Measurements from ENCODE around the gene EPB41. TPM values are rescaled to one million over a fixed set of nuclear protein-coding genes. Genes with fewer than 3 reads are reported as not detected.

Gene EPB41
- total and polyA plus RNA-seq, 4 donors = 10.7 to 189 (median 38.1) TPM

GRCh38 chr1:29122682-29123052, 208.3 kb downstream of the EPB41 start:
- H3K36me3 ChIP-seq (ENCODE audit: control insufficient read depth in 4 of 4, insufficient read depth in 3 of 4, low read depth in 1 of 4, low read length in 3 of 4) = peaks cover 0 to 5% (median 2%) of the 10 kb centered on the region in 4 donors
- no peak overlapping the region for H3K9ac ChIP-seq (ENCODE audit: low read depth in 1 of 2, low read length in 2 of 2)
- H3K9me3 ChIP-seq (ENCODE audit: control insufficient read depth in 4 of 4, low read length in 3 of 4) = no peaks in the 10 kb centered on the region
- WGBS = 10% methylated on average over 34 of the region's 34 CpGs
- H3K27me3 ChIP-seq (ENCODE audit: control insufficient read depth in 4 of 4, insufficient read depth in 4 of 4, low read length in 3 of 4) = no peaks in the 10 kb centered on the region
- H3K27ac ChIP-seq (ENCODE audit: low read depth in 1 of 2, low read length in 2 of 2) = peak overlapping the region; percentile 45 to 66
- H3K4me1 ChIP-seq (ENCODE audit: control insufficient read depth in 4 of 4, insufficient read depth in 4 of 4, low read length in 3 of 4) = peaks cover 12 to 25% (median 21%) of the 10 kb centered on the region in 4 donors
- TF ChIP-seq JUND (IDR thresholded peaks at IDR 0.05) (no peak), RAD21 (IDR thresholded peaks at IDR 0.05) (no peak), YY1 (IDR thresholded peaks at IDR 0.05) (no peak), GABPA (IDR thresholded peaks at IDR 0.05 in 1 of 2, conservative IDR thresholded peaks at IDR 0.05 in 1 of 2) (no peak), HNF4A (conservative IDR thresholded peaks at IDR 0.05) (no peak), ZBTB33 (IDR thresholded peaks at IDR 0.05) (no peak), TAF1 (conservative IDR thresholded peaks at IDR 0.05) (no peak), RXRA (IDR thresholded peaks at IDR 0.05) (no peak), EGR1 (IDR thresholded peaks at IDR 0.05; ENCODE audit: low read depth in 2 of 2) (no peak), SP1 (IDR thresholded peaks at IDR 0.05) (no peak), MAX (IDR thresholded peaks at IDR 0.05) (no peak), FOXA1 (IDR thresholded peaks at IDR 0.05) (no peak), NR2F2 (IDR thresholded peaks at IDR 0.05) (no peak), HNF4G (IDR thresholded peaks at IDR 0.05) (no peak), FOXA2 (IDR thresholded peaks at IDR 0.05) (no peak)
- TF ChIP-seq, protein P1, sequence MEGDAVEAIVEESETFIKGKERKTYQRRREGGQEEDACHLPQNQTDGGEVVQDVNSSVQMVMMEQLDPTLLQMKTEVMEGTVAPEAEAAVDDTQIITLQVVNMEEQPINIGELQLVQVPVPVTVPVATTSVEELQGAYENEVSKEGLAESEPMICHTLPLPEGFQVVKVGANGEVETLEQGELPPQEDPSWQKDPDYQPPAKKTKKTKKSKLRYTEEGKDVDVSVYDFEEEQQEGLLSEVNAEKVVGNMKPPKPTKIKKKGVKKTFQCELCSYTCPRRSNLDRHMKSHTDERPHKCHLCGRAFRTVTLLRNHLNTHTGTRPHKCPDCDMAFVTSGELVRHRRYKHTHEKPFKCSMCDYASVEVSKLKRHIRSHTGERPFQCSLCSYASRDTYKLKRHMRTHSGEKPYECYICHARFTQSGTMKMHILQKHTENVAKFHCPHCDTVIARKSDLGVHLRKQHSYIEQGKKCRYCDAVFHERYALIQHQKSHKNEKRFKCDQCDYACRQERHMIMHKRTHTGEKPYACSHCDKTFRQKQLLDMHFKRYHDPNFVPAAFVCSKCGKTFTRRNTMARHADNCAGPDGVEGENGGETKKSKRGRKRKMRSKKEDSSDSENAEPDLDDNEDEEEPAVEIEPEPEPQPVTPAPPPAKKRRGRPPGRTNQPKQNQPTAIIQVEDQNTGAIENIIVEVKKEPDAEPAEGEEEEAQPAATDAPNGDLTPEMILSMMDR (IDR thresholded peaks at IDR 0.05; ENCODE audit: low read depth, low read length, missing input control) = no peak
- TF ChIP-seq, protein P2, sequence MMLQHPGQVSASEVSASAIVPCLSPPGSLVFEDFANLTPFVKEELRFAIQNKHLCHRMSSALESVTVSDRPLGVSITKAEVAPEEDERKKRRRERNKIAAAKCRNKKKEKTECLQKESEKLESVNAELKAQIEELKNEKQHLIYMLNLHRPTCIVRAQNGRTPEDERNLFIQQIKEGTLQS (IDR thresholded peaks at IDR 0.05) = no peak
- TF ChIP-seq, protein P3, sequence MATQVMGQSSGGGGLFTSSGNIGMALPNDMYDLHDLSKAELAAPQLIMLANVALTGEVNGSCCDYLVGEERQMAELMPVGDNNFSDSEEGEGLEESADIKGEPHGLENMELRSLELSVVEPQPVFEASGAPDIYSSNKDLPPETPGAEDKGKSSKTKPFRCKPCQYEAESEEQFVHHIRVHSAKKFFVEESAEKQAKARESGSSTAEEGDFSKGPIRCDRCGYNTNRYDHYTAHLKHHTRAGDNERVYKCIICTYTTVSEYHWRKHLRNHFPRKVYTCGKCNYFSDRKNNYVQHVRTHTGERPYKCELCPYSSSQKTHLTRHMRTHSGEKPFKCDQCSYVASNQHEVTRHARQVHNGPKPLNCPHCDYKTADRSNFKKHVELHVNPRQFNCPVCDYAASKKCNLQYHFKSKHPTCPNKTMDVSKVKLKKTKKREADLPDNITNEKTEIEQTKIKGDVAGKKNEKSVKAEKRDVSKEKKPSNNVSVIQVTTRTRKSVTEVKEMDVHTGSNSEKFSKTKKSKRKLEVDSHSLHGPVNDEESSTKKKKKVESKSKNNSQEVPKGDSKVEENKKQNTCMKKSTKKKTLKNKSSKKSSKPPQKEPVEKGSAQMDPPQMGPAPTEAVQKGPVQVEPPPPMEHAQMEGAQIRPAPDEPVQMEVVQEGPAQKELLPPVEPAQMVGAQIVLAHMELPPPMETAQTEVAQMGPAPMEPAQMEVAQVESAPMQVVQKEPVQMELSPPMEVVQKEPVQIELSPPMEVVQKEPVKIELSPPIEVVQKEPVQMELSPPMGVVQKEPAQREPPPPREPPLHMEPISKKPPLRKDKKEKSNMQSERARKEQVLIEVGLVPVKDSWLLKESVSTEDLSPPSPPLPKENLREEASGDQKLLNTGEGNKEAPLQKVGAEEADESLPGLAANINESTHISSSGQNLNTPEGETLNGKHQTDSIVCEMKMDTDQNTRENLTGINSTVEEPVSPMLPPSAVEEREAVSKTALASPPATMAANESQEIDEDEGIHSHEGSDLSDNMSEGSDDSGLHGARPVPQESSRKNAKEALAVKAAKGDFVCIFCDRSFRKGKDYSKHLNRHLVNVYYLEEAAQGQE (IDR thresholded peaks at IDR 0.05) = no peak
- H3K4me3 ChIP-seq (ENCODE audit: low read depth in 1 of 3, low read length in 3 of 3) = peak overlapping the region in 2 of 3 donors; percentile 57 to 68
- DNase-seq (ENCODE audit: low spot score) = no peak

Measured in liver (tissue), 9 donors.